ENCODE results near the gene ZNF682. TPM values are rescaled to one million over a fixed set of nuclear protein-coding genes. Genes with fewer than 3 reads are reported as not detected.
A peak's percentile ranks its signal among the peaks of the same experiment; 100 is the strongest.
"Not testable (repeated sequence)": the region's sequence is repeated elsewhere in the genome, so short reads cannot be mapped to it uniquely, and the experiment has no call there.

The ZNF682 gene
- total RNA-seq, 2 experiments from 2014 or later: 9.1 to 18.6 TPM

DNA sequence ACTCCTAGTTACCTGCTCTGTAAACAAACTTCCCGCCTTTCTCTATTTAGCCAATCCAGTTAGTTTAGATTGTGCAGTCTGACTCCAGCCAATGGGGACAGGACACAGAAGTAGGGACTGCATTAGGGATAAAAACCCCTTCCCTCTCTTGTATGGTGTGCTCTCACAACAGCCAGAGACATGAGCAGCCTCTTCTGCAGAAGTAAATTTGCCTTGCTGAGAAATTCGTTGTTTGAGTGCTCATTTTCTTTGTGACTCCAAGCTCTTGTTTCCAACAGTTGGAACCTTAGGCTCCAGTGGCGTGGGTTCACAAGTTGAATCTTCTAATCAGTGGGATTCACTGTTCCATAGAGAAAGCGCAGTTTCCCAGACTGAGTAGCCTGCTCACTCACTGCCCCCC lies 72.4 kb downstream of the ZNF682 start:
- BruUV-seq (replicated peaks): no TSS peak

DNA sequence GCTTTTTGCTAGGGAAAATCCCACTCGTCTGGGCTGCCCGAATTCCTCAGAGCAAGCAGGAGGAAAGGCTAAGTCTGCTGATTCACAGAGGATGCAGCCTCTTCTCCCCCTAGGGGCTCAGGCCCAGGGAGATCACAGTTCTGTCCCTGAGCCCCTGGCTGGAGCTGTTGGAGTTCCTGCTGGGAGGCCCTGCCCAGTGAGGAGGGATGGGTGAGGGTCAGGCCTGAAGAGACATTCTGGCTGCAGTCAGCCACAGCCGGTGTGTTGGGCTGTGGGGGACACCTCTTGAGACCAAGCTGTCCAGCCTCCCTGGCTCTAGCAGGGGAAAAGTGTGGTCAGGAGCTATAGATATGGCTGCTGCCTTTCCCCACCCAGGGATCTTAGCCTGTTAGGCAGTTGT lies 73.2 kb downstream of the ZNF682 start:
- H3K27ac ChIP-seq (ENCODE audit: low read depth, low read length, poor library complexity, severe bottlenecking); H2AFZ ChIP-seq (ENCODE audit: low read length); H4K20me1 ChIP-seq (ENCODE audit: insufficient read depth, low read length); DNase-seq (ENCODE audit: low spot score); BruUV-seq (replicated peaks); H3K79me2 ChIP-seq (ENCODE audit: insufficient read depth, low read depth, low read length); H3K9me2 ChIP-seq (ENCODE audit: insufficient read depth, low read length); intact Hi-C loops (cut with micrococcal nuclease; ENCODE audit: unreplicated experiment); CTCF ChIA-PET (ENCODE audit: unreplicated experiment); H3K4me3 ChIP-seq (ENCODE audit: low read depth, low read length, poor library complexity, severe bottlenecking); H3K36me3 ChIP-seq (ENCODE audit: insufficient read depth, low read length); H3K4me1 ChIP-seq (ENCODE audit: insufficient read depth, low read length, poor library complexity, severe bottlenecking); POLR2A ChIA-PET; H3K4me2 ChIP-seq (ENCODE audit: low read length): not testable (repeated sequence)
- peaks cover 15% of the 10 kb centered on the region; the same call in 1 of the 2 replicates for H3K9me3 ChIP-seq (ENCODE audit: low read length)

More for the DNA sequence above, 72.4 kb downstream of the ZNF682 start:
- H3K9me2 ChIP-seq (ENCODE audit: insufficient read depth, low read length): no peaks in the 10 kb centered on the region
- DNase-seq (ENCODE audit: low spot score): peak; percentile 29
- H3K9me3 ChIP-seq (ENCODE audit: low read length): peaks cover 15% of the 10 kb centered on the region; the same call in 1 of the 2 replicates
- no peaks in the 10 kb centered on the region for H3K79me2 ChIP-seq (ENCODE audit: insufficient read depth, low read depth, low read length)
- no peaks in the 10 kb centered on the region for H3K36me3 ChIP-seq (ENCODE audit: insufficient read depth, low read length)
- TF ChIP-seq EZH2phosphoT487 (IDR thresholded peaks at IDR 0.05; ENCODE audit: borderline replicate concordance, low read depth, low read length): no peak
- TF ChIP-seq, protein P1, sequence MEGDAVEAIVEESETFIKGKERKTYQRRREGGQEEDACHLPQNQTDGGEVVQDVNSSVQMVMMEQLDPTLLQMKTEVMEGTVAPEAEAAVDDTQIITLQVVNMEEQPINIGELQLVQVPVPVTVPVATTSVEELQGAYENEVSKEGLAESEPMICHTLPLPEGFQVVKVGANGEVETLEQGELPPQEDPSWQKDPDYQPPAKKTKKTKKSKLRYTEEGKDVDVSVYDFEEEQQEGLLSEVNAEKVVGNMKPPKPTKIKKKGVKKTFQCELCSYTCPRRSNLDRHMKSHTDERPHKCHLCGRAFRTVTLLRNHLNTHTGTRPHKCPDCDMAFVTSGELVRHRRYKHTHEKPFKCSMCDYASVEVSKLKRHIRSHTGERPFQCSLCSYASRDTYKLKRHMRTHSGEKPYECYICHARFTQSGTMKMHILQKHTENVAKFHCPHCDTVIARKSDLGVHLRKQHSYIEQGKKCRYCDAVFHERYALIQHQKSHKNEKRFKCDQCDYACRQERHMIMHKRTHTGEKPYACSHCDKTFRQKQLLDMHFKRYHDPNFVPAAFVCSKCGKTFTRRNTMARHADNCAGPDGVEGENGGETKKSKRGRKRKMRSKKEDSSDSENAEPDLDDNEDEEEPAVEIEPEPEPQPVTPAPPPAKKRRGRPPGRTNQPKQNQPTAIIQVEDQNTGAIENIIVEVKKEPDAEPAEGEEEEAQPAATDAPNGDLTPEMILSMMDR (conservative IDR thresholded peaks at IDR 0.05; ENCODE audit: low read length): no peak
- CTCF ChIA-PET (ENCODE audit: unreplicated experiment): no interaction called here
- no peak overlapping the region for H3K27ac ChIP-seq (ENCODE audit: low read depth, low read length, poor library complexity, severe bottlenecking)
- intact Hi-C loops (cut with micrococcal nuclease; ENCODE audit: unreplicated experiment): no loop called here
- POLR2A ChIA-PET: no interaction called here
- H3K4me2 ChIP-seq (ENCODE audit: low read length): no peak overlapping the region
- H2AFZ ChIP-seq (ENCODE audit: low read length): no peak overlapping the region
- H4K20me1 ChIP-seq (ENCODE audit: insufficient read depth, low read length): no peaks in the 10 kb centered on the region
- no peak overlapping the region for H3K4me3 ChIP-seq (ENCODE audit: low read depth, low read length, poor library complexity, severe bottlenecking)
- no peaks in the 10 kb centered on the region for H3K4me1 ChIP-seq (ENCODE audit: insufficient read depth, low read length, poor library complexity, severe bottlenecking)

DNA sequence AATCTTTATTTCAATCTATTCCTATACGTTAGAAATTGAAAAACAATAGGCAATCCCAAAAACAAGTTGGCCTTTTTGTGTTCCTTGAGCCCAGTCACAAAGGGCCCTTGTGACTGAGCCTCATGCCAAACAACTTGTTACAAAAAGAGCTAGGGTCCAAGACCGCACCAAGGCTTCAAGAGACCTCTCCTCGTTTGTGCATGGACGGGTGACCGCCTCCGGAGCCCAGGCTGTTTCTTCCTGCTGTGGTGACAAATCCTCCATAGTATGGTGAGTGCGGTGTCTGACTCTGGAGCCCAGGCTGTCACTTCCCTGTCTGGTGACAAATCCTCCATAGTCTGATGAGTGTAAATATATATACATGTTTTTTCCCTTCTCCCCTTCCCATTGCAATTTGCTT lies 74.9 kb downstream of the ZNF682 start:
- no peak overlapping the region for H3K4me3 ChIP-seq (ENCODE audit: low read depth, low read length, poor library complexity, severe bottlenecking)
- ChIA-PET POLR2A (no interaction called here), CTCF (ENCODE audit: unreplicated experiment) (no interaction called here)
- DNase-seq (ENCODE audit: low spot score): no peak
- no peak overlapping the region for H2AFZ ChIP-seq (ENCODE audit: low read length)
- intact Hi-C loops (cut with micrococcal nuclease; ENCODE audit: unreplicated experiment): no loop called here
- no peak overlapping the region for H3K27ac ChIP-seq (ENCODE audit: low read depth, low read length, poor library complexity, severe bottlenecking)
- H3K4me2 ChIP-seq (ENCODE audit: low read length): no peak overlapping the region
- BruUV-seq (replicated peaks): no TSS peak
- H3K4me1 ChIP-seq (ENCODE audit: insufficient read depth, low read length, poor library complexity, severe bottlenecking): no peaks in the 10 kb centered on the region
- H4K20me1 ChIP-seq (ENCODE audit: insufficient read depth, low read length): no peaks in the 10 kb centered on the region
- no peaks in the 10 kb centered on the region for H3K36me3 ChIP-seq (ENCODE audit: insufficient read depth, low read length)
- H3K9me3 ChIP-seq (ENCODE audit: low read length): peaks cover 15% of the 10 kb centered on the region; the same call in 1 of the 2 replicates
- no peaks in the 10 kb centered on the region for H3K9me2 ChIP-seq (ENCODE audit: insufficient read depth, low read length)
- TF ChIP-seq EZH2phosphoT487 (IDR thresholded peaks at IDR 0.05; ENCODE audit: borderline replicate concordance, low read depth, low read length): no peak
- TF ChIP-seq, protein P1 (conservative IDR thresholded peaks at IDR 0.05; ENCODE audit: low read length): no peak
- H3K79me2 ChIP-seq (ENCODE audit: insufficient read depth, low read depth, low read length): no peaks in the 10 kb centered on the region
